ENCODE results near the gene INHBB.
"Not testable (repeated sequence)": the region's sequence is repeated elsewhere in the genome, so short reads cannot be mapped to it uniquely, and the experiment has no call there.

Gene INHBB

DNA sequence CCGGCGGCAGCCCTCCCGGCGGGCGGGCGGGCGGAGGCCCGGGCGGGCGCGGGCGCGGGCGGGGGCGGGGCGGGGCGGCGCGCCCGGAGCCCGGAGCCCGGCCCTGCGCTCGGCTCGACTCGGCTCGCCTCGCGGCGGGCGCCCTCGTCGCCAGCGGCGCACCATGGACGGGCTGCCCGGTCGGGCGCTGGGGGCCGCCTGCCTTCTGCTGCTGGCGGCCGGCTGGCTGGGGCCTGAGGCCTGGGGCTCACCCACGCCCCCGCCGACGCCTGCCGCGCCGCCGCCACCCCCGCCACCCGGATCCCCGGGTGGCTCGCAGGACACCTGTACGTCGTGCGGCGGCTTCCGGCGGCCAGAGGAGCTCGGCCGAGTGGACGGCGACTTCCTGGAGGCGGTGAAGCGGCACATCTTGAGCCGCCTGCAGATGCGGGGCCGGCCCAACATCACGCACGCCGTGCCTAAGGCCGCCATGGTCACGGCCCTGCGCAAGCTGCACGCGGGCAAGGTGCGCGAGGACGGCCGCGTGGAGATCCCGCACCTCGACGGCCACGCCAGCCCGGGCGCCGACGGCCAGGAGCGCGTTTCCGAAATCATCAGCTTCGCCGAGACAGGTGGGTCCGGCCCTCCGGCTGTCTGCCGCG, at the start of gene INHBB:
Gene INHBB (plus strand): TSS at position 111 of the 641 bp plus-strand sequence. CDS start 53 bp downstream, at position 164.
- peaks cover 75% of the 10 kb centered on the region for H3K27me3 Mint-ChIP-seq
- no peak for DNase-seq
- peaks cover 29% of the 10 kb centered on the region for H3K4me1 Mint-ChIP-seq
- H3K9me3 Mint-ChIP-seq: no peaks in the 10 kb centered on the region
- H3K4me3 Mint-ChIP-seq: peak within 1 kb of the TSS; percentile 58 to 69
- H3K27ac Mint-ChIP-seq: no peak within 1 kb of the TSS
- ATAC-seq: peak; percentile 15

DNA sequence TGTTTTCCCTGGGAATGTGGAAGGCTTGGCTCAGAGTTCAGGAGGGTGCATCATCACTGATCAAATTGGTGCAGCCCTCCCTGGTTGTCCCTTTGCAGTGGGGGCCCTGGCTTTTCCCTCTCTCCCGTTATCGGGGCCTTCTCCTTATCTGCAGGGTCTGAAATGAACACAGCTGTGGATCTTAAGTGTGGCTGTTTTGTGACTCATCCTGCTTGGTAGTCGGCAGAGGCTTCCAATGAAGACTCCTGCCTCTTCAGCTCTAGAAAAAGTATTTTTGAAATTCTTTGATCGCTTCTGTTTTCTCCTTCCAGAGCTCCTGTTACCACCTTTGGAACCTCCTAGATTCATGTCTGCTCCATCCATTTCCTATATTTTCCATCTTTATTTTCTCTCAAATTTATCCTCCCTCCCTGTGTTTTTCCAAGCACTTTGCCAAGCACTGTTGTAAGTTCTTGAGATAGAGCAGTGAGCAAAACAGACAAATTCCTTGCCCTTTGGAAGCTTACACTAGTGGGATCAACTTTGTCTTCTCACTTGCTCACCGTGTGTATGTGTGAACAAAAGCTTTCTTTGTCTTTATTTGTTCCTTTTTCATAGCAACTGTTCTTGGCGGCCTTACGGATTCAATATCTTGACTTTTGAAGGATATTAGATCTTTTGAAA, 47.6 kb upstream of the INHBB start:
- no peak overlapping the region for H3K4me3 Mint-ChIP-seq
- DNase-seq (no peak), ATAC-seq (no peak)
- H3K4me1 Mint-ChIP-seq: peaks cover 10% of the 10 kb centered on the region
- H3K27me3 Mint-ChIP-seq: no peaks in the 10 kb centered on the region
- no peak overlapping the region for H3K27ac Mint-ChIP-seq
- H3K9me3 Mint-ChIP-seq: no peaks in the 10 kb centered on the region

DNA sequence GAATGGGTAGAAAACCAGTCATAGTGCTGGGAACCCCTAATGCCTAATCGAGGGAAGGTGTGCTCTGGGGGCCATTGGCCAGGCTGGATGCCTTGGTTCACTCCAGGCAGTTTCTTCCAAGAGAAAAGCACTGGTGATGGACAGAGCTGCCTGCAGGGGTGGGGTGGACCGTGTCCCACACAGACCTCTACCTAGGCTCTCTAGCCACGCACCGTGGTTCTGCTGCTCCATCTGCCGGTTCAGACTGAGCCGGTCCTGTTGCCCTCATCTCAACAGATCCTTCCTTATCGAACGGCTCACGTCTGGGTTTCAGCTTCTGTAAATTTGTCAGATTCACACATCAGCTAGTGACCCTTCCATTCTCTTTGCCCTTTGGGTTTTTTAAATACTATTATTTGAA, 46.9 kb upstream of the INHBB start:
- H3K4me1 Mint-ChIP-seq: peaks cover 10% of the 10 kb centered on the region
- ATAC-seq (no peak), DNase-seq (no peak)
- no peaks in the 10 kb centered on the region for H3K9me3 Mint-ChIP-seq
- H3K27ac Mint-ChIP-seq: peak overlapping the region in 1 of 2 donors; percentile 10
- no peak overlapping the region for H3K4me3 Mint-ChIP-seq
- H3K27me3 Mint-ChIP-seq: no peaks in the 10 kb centered on the region

DNA sequence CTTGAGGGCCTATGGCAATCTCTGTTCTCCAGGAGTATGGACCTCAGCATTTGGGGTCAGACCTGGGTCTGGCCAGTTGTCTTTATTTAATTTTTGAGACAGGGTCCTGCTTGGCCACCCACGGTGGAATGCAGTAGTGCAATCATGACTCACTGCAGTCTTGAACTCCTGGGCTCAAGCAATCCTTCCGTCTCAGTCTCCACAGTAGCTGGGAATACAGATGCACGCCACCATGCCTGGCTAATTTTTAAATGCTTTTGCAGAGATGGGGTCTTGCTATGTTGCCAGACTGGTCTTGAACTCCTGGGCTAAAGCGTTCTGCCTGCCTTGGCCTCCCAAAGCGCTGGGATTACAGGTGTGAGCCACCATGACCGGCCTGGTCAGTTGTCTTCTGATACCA, 46.4 kb upstream of the INHBB start:
- no peak overlapping the region for H3K4me3 Mint-ChIP-seq
- DNase-seq: no peak
- H3K9me3 Mint-ChIP-seq: no peaks in the 10 kb centered on the region
- no peak for ATAC-seq
- H3K27ac Mint-ChIP-seq: no peak overlapping the region
- peaks cover 10% of the 10 kb centered on the region for H3K4me1 Mint-ChIP-seq
- H3K27me3 Mint-ChIP-seq: no peaks in the 10 kb centered on the region

DNA sequence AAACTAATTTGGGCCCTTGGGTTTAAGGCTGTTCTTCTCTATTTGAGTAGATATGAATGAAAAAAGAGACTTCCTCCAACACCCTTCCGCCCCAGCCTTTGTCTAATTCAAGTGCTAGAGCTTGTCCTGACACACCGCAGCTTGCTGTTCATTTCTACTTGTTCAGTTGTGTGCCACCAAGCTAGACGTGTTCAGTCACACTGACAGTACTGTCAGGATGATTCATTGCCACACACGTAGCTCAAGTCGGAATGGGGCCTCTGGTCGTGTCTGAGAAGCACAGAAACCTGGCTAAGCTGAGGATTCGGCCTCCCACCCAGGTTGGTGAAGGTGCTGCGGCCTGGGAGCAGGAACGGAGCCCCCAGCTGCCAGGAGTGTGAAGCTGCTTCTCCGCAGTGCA, 45.6 kb upstream of the INHBB start:
- ATAC-seq: no peak
- peaks cover 10% of the 10 kb centered on the region for H3K4me1 Mint-ChIP-seq
- no peak for DNase-seq
- H3K27me3 Mint-ChIP-seq: no peaks in the 10 kb centered on the region
- no peak overlapping the region for H3K4me3 Mint-ChIP-seq
- no peaks in the 10 kb centered on the region for H3K9me3 Mint-ChIP-seq
- H3K27ac Mint-ChIP-seq: no peak overlapping the region

DNA sequence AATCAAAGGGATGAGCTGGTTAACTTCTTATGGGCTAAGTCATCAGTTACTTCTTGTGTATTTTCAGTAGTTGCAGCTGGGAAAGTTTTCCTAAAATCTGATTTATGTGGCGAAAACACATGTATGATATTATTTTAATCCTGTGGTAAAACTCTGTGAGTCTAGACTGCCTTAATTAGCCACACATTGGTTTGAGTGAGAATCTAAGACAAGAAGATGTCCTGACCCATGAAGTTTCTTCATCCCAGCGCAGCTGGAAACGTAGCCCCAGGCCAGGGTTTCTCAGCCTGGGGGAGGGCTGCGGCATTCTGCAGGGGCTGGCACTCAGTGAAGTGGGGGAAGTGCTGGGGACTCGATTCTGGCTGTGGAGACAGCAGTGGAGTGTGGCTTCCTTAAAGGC, 44.7 kb upstream of the INHBB start:
- ATAC-seq (no peak), DNase-seq (no peak)
- H3K4me3 Mint-ChIP-seq: no peak overlapping the region
- H3K4me1 Mint-ChIP-seq: peaks cover 10% of the 10 kb centered on the region
- H3K27me3 Mint-ChIP-seq: no peaks in the 10 kb centered on the region
- no peaks in the 10 kb centered on the region for H3K9me3 Mint-ChIP-seq
- no peak overlapping the region for H3K27ac Mint-ChIP-seq

DNA sequence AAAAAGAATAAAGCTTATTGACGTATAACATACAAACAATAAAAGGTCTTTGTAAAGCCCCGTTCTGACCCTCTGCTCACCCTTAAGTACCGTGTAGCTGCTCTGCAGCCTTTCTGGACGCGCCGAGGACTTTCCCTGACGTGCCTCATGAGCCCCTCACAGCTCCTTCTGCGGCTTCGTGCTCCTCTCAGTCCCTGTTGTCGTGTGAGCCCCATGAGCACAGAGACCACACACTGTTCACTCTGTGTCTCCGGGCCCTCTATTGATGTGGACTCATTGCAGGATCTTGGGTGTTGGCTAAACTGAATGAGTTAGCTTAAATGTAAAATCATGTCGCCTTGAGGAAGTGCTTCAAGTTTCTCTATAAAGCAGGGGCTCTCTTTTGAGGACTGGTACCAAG, 43.6 kb upstream of the INHBB start:
- Mint-ChIP-seq H3K27ac (no peak overlapping the region), H3K4me1 (peaks cover 10% of the 10 kb centered on the region), H3K9me3 (no peaks in the 10 kb centered on the region), H3K4me3 (no peak overlapping the region), H3K27me3 (no peaks in the 10 kb centered on the region)
- ATAC-seq (peak; percentile 26), DNase-seq (no peak)

DNA sequence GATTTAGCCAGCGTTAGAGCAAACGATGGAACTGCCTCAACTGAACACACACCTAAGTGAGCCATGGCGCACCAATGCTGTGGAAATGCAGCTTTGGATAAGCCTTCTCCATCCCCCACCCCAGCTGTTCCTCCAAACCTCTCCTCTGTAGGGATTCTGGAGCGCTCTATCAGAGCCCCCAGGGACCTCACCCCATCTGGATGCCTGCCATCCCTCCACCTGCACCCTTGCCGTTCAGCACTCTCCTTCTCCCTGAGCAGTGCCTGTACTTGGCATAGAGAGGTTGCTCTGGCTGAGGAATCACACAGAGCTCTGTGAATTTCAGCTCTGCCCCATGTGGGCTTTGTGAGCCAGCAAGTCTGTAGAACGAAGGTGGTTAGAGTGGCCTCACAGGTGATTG, 42.8 kb upstream of the INHBB start:
- Mint-ChIP-seq H3K9me3 (no peaks in the 10 kb centered on the region), H3K27me3 (no peaks in the 10 kb centered on the region), H3K27ac (peak overlapping the region in 1 of 2 donors; percentile 13), H3K4me1 (peaks cover 10% of the 10 kb centered on the region), H3K4me3 (no peak overlapping the region)
- DNase-seq (no peak), ATAC-seq (peak; percentile 46)

DNA sequence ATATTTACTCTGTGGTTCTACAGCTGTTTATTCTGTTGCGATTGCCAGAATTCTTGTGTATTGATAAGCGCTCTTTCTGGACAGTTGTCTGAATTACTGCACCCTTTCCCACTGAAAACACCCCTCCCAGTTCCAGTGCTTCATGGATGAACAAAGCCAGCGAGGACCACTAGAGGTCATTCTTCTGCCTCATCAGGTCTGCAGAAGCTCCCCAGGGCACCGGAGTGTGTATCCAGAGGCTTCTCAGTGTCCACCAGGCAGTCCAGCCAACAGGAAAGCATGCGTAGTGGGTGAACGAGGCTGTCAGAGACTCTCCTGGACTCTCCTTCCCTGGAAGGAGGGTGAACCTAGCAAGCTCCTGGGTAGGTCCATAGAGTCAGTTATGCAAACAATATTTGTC, 40.6 kb upstream of the INHBB start:
- Mint-ChIP-seq H3K9me3 (no peaks in the 10 kb centered on the region), H3K27me3 (no peaks in the 10 kb centered on the region), H3K27ac (no peak overlapping the region), H3K4me3 (no peak overlapping the region), H3K4me1 (peaks cover 19% of the 10 kb centered on the region)
- no peak for DNase-seq
- no peak for ATAC-seq

DNA sequence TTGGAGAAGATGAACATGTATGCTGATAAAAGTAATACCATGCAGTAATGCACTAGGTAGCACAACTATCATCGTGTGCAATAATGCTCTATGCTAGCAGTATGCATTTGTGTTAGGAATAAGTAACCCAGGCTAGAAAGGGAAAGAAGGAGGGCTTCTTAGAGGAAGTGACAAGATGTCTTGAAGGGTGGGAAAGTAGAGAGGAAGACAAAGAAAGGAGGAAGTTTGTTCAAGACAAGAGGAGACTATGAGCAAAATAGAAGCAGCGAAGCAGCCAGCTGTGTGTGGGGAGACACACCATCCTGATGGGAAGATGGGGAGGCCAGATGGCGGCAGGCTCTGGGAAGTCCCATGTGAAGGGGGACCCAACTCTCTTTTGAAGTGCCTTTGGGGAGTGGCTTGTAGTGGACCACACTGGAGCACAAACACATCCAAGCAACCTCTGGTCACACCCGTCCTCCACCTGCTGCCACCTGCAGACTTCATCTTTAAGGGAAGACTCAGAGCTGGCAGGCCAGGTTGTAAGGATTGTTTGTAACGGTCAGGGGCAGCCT, 39.9 kb upstream of the INHBB start:
- Mint-ChIP-seq H3K4me1 (peaks cover 26% of the 10 kb centered on the region), H3K27ac (no peak overlapping the region), H3K4me3 (no peak overlapping the region), H3K9me3 (no peaks in the 10 kb centered on the region), H3K27me3 (no peaks in the 10 kb centered on the region)
- DNase-seq: no peak
- no peak for ATAC-seq

DNA sequence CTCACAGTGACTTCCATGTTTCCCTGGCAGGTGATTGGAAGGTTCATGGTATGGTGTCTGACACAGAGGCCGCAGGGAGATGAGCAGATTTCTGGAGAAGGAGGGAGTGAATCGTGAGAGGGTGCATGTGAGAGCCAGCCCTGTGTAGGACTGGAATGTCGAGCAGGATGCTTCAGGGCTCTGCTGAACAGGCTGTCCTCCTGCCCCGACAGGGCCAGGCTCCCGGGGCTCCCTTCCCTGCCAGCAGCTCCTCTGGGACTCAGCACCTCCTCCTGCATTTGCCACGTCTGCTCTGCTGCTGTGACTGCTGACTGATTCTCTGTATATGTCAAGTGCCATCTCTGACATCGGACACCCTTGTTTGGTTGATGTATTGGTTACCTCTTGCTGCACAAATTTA, 38.5 kb upstream of the INHBB start:
- H3K27ac Mint-ChIP-seq: no peak overlapping the region
- no peak overlapping the region for H3K4me3 Mint-ChIP-seq
- DNase-seq: no peak
- H3K4me1 Mint-ChIP-seq: peaks cover 27% of the 10 kb centered on the region
- ATAC-seq: no peak
- no peaks in the 10 kb centered on the region for H3K9me3 Mint-ChIP-seq
- peaks cover 8% of the 10 kb centered on the region for H3K27me3 Mint-ChIP-seq

DNA sequence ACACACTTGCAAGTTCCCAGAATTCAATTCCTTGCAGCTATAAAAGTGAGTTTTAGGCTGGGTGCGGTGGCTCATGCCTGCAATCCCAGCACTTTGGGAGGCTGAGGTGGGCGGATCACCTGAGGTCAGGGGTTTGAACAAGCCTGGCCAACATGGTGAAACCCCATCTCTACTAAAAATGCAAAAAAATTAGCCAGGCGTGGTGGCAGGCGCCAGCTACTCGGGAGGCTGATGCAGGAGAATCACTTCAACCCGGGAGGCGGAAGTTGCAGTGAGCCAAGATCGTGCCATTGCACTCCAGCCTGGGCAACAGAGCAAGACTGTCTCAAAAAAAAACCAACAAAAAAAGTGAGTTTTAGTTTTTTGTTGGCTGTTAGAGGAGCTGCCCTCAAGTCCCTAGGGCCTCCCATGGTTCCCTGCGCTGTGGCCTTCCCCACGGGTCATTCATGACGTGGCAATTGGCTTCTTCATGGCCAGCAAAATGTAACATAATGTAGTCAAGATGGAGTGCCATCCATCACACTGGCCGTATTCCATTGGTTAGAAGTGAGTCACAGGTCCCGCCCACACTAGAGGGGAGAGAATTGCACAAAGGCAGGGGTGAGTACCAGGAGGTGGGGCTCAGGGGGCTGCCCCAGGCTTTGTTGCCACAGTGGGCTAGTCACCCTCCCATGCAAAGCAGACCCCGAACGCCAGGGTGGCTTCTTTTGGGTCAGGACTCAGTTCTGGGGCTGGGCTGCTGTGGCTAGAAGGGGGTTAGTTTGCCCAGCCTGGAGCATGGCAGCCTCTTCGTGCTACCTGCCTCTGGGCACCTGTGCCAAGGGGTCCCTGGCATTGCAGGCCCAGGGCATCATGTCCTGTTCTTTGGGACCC, 37.7 kb upstream of the INHBB start:
- H3K27me3 Mint-ChIP-seq: peaks cover 9% of the 10 kb centered on the region
- no peak overlapping the region for H3K27ac Mint-ChIP-seq
- no peak overlapping the region for H3K4me3 Mint-ChIP-seq
- no peaks in the 10 kb centered on the region for H3K9me3 Mint-ChIP-seq
- peaks cover 29% of the 10 kb centered on the region for H3K4me1 Mint-ChIP-seq
- DNase-seq (no peak), ATAC-seq (no peak)

DNA sequence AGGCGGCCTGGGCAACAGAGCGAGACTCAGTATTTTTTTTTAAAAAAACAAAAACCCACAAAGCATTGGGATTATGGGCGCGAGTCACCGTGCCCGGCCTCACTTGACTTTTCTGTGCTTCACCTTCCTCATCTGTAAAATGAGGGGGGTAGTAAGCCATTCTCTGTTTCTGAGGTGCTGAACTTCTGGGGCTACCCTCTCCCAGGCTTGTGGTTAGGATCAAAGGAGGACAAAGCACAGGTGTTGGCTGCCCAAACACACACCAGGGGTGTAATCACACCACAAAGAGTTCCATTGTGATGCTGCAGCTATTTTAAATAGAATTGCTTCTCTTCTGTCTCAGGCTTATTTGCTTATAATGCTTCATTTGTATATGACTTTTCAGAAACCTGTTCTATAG, 35.8 kb upstream of the INHBB start:
- DNase-seq: no peak
- no peak overlapping the region for H3K4me3 Mint-ChIP-seq
- H3K9me3 Mint-ChIP-seq: no peaks in the 10 kb centered on the region
- H3K27me3 Mint-ChIP-seq: peaks cover 9% of the 10 kb centered on the region
- peaks cover 47% of the 10 kb centered on the region for H3K4me1 Mint-ChIP-seq
- ATAC-seq: no peak
- no peak overlapping the region for H3K27ac Mint-ChIP-seq

DNA sequence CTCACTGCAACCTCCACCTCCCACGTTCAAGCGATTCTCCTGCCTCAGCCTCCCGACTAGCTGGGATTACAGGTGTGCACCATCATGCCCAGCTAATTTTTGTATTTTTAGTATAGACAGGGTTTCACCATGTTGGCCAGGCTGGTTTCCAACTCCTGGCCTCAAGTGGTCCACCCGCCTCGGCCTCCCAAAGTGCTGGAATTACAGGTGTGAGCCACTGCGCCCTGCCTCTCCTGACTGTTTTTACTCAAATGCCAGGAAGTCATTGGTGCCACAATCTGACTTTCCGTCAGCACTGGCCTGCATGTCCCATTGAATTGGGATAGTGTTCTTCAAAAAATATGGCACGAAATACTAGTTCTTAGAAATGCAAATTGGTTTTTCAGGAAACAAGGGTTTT, 35.1 kb upstream of the INHBB start:
- H3K27ac Mint-ChIP-seq, H3K27me3 Mint-ChIP-seq, ATAC-seq, H3K4me3 Mint-ChIP-seq, H3K9me3 Mint-ChIP-seq, DNase-seq: not testable (repeated sequence)
- peaks cover 54% of the 10 kb centered on the region for H3K4me1 Mint-ChIP-seq

DNA sequence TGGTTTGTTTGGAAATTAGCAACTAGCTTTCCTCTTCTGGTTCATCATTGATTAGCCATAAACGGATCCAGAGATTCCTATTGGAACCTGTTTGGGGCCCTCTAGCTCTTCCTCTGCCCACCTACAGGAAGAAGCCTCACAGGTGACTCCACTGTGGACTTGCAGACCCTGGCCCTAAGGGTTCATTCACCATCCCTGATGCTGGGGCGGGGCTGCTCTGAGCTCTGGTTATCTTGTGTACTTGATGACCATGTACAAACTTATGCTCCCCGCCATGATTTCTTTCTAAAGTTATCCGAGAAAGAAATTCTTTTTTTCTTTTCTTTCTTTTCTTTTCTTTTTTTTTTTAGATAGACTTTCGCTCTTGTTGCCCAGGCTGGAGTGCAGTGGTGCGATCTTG, 33.9 kb upstream of the INHBB start:
- no peak overlapping the region for H3K4me3 Mint-ChIP-seq
- H3K27me3 Mint-ChIP-seq: peaks cover 9% of the 10 kb centered on the region
- no peaks in the 10 kb centered on the region for H3K9me3 Mint-ChIP-seq
- H3K27ac Mint-ChIP-seq: no peak overlapping the region
- ATAC-seq (no peak), DNase-seq (no peak)
- H3K4me1 Mint-ChIP-seq: peaks cover 54% of the 10 kb centered on the region
